Measurements from ENCODE around the gene GMPR.

The GMPR gene

GRCh38 chr6:16209539-16209938, 28.8 kb upstream of the GMPR start:
- Histone ChIP-seq H3K4me2 (ENCODE audit: low read depth, low read length, poor library complexity, severe bottlenecking) (no peak overlapping the region), H3K27me3 (ENCODE audit: low read length) (no peaks in the 10 kb centered on the region)
- TF ChIP-seq EZH2phosphoT487 (conservative IDR thresholded peaks at IDR 0.05; ENCODE audit: low read length) (no peak), CTCF (IDR thresholded peaks at IDR 0.05; ENCODE audit: insufficient read depth, low read length, poor library complexity, severe bottlenecking) (no peak)

DNA sequence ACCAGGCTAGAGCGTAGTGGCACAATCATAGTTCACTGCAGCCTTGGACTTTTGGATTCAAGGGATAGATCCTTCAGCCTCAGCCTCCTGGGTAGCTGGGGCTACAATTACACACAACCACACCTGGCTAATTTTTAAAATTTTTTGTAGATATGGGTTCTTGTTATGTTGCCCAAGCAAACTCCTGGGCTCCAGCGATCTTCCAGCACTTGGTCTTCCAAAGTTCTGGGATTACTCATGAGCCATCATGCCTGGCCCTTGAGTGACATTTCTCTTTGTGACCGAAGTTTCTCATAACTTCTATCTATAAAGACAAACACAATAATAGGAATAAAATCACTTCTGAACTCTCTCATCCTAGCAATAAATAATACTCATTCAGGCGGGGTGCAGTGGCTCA, 26.1 kb upstream of the GMPR start:
- H3K27me3 ChIP-seq (ENCODE audit: low read length) = no peaks in the 10 kb centered on the region
- no peaks in the 10 kb centered on the region for H3K36me3 ChIP-seq (ENCODE audit: low read length)
- H3K79me2 ChIP-seq (ENCODE audit: insufficient read depth, low read length) = no peaks in the 10 kb centered on the region
- H3K27ac ChIP-seq (ENCODE audit: low read depth, low read length) = no peak overlapping the region
- TF ChIP-seq EZH2phosphoT487 (conservative IDR thresholded peaks at IDR 0.05; ENCODE audit: low read length) (no peak), CTCF (IDR thresholded peaks at IDR 0.05; ENCODE audit: insufficient read depth, low read length, poor library complexity, severe bottlenecking) (no peak)
- no peak overlapping the region for H3K4me3 ChIP-seq (ENCODE audit: insufficient read depth, low read length, poor library complexity, severe bottlenecking)
- no peak overlapping the region for H3K9ac ChIP-seq (ENCODE audit: low read length)
- H4K20me1 ChIP-seq (ENCODE audit: low read depth, low read length) = no peaks in the 10 kb centered on the region
- no peaks in the 10 kb centered on the region for H3F3A ChIP-seq (ENCODE audit: insufficient read depth)
- no peaks in the 10 kb centered on the region for H3K9me3 ChIP-seq (ENCODE audit: insufficient read depth, low read length)
- no peak overlapping the region for H2AFZ ChIP-seq (ENCODE audit: low read depth, low read length, severe bottlenecking)
- H3K9me2 ChIP-seq (replicated peaks; ENCODE audit: insufficient read depth, low read length) = no peaks in the 10 kb centered on the region
- H3K4me2 ChIP-seq (ENCODE audit: low read depth, low read length, poor library complexity, severe bottlenecking) = no peak overlapping the region

More at GRCh38 chr6:16209539-16209938, 28.8 kb upstream of the GMPR start:
- Histone ChIP-seq H3K9ac (ENCODE audit: low read length) (no peak overlapping the region), H3K4me3 (ENCODE audit: insufficient read depth, low read length, poor library complexity, severe bottlenecking) (no peak overlapping the region), H3K9me2 (replicated peaks; ENCODE audit: insufficient read depth, low read length) (no peaks in the 10 kb centered on the region), H4K20me1 (ENCODE audit: low read depth, low read length) (no peaks in the 10 kb centered on the region), H3K27ac (ENCODE audit: low read depth, low read length) (no peak overlapping the region), H2AFZ (ENCODE audit: low read depth, low read length, severe bottlenecking) (no peak overlapping the region), H3K79me2 (ENCODE audit: insufficient read depth, low read length) (no peaks in the 10 kb centered on the region), H3F3A (ENCODE audit: insufficient read depth) (peaks cover 19% of the 10 kb centered on the region), H3K9me3 (ENCODE audit: insufficient read depth, low read length) (no peaks in the 10 kb centered on the region), H3K36me3 (ENCODE audit: low read length) (no peaks in the 10 kb centered on the region)

GRCh38 chr6:16216501-16217155, 21.8 kb upstream of the GMPR start:
- TF ChIP-seq EZH2phosphoT487 (conservative IDR thresholded peaks at IDR 0.05; ENCODE audit: low read length) = no peak
- TF ChIP-seq CTCF (IDR thresholded peaks at IDR 0.05; ENCODE audit: insufficient read depth, low read length, poor library complexity, severe bottlenecking) = no peak
- Histone ChIP-seq H3K27me3 (ENCODE audit: low read length) (no peaks in the 10 kb centered on the region), H3K9ac (ENCODE audit: low read length) (no peak overlapping the region), H3K27ac (ENCODE audit: low read depth, low read length) (no peak overlapping the region), H3K36me3 (ENCODE audit: low read length) (no peaks in the 10 kb centered on the region), H3K4me2 (ENCODE audit: low read depth, low read length, poor library complexity, severe bottlenecking) (no peak overlapping the region), H3K9me3 (ENCODE audit: insufficient read depth, low read length) (no peaks in the 10 kb centered on the region), H3F3A (ENCODE audit: insufficient read depth) (no peaks in the 10 kb centered on the region), H2AFZ (ENCODE audit: low read depth, low read length, severe bottlenecking) (no peak overlapping the region), H3K9me2 (replicated peaks; ENCODE audit: insufficient read depth, low read length) (no peaks in the 10 kb centered on the region), H4K20me1 (ENCODE audit: low read depth, low read length) (no peaks in the 10 kb centered on the region), H3K79me2 (ENCODE audit: insufficient read depth, low read length) (no peaks in the 10 kb centered on the region), H3K4me3 (ENCODE audit: insufficient read depth, low read length, poor library complexity, severe bottlenecking) (no peak overlapping the region)

Data from SU-DHL-6 (cell line).